ENCODE results near the gene SRGAP2B.
"Not testable (repeated sequence)": the region's sequence is repeated elsewhere in the genome, so short reads cannot be mapped to it uniquely, and the experiment has no call there.

The SRGAP2B gene

GRCh38 chr1:145095284-145096057 is at the start of gene SRGAP2B, which contains the start of gene FAM72D:
Gene SRGAP2B (minus strand): TSS chr1:145095328. CDS start chr1:145092901, 2,427 bp downstream.
Gene FAM72D (plus strand): TSS chr1:145095974. CDS start chr1:145096848, 874 bp downstream.
- not testable (repeated sequence) for DNase-seq

DNA sequence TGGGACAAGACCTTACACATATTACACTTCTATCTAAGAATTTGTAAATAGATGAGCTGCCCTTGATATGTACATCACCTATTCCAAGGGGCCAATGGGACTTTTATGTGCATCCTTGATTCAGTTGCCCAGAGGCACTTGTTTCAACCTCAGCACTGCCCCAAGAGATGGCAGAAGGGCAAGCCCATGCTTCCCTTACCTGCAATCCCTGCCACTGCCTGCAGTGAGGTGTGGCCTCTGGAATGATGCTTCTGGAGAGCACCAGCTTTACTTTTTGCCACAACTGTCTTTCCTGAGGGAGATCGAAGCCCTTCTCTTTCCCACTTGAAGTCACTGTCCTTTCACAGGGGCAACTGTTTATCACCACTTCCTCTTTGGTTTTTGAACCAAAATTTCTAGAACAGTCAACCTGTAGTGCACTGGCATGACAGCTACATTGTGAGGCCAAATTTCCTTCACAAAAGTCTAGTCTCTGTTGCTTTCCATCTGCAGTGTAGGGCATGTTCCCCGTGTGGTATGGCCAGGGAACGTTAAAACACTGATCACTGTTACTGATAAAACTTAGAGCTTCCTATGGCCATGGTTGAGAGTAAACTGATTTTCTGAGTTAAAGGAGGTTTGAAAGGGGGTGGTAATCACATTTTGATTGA is 49.3 kb upstream of the SRGAP2B start:
- DNase-seq: not testable (repeated sequence)

DNA sequence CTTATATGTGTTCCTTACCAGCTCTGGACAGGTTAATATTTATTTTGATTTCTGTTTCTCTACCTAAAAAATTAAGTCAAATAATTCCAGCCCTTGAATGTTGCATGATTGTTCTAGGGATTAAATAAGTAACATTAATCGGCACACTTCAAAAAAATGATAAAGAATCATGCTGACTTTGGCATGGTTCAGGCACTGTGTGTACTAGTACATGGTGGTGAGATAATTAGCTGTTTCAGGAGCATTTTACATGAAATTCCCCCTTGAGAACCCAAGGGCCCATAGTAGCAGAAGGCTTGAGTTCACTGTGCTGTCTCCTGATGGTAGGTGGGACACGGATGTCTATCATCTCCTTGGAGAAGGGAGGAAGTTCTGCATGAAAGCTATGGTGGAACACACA is 45.4 kb upstream of the SRGAP2B start:
- not testable (repeated sequence) for DNase-seq

- DNase-seq: not testable (repeated sequence)
These were observed 39.3 kb upstream of the SRGAP2B start for GRCh38 chr1:145134476-145134875.

DNA sequence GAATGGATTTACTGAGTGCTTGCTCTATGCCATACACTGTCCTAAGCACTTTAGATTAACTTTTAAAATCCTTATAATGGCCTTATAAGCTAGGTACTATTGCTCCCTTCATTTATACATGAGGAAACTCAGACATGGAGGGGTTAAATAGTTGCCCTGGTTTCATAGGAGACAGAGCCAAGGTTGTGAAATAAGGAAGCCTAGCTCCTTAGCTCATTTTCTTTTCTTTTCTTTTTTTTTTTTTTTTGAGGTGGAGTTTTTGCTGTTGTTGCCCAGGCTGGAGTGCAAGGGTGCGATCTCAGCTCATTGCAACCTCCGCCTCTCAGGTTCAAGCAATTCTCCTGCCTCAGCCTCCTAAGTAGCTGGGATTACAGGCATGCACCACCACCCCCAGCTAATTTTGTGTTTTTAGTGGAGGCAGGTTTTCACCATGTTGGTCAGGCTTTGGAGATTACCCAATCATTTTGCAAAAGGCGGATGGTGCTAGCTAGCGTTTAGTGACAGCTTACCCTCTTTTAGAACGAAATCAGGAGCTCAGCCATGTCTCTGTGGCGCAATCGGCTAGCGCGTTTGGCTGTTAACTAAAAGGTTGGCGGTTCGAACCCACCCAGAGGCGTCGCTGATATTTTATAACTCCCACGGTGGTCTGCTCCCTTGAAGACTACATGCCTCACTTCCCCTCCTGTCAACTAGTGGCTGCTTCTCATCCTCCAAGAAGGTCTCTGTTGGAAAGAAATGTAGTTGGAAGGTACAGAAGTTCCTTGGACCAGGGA is 33.8 kb upstream of the SRGAP2B start:
- DNase-seq: not testable (repeated sequence)

DNA sequence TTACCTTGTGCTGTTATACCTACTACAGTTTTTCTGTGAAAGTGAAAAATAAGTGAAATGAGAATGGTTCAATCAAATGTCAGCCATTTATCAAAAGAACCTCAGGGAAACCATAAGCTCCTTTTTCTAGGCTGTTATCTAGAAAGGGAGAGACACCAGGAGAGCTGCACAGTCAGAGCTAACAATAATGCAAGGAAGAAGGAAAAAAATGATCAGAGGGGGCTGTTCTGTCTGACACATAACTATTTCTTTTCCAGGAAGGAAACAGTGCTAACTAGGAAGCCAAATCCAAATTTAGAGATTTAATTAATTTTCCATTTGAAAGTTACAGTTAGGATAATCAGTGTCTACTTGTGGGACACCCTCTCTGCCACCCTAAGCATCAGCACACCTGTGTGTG is 32.0 kb upstream of the SRGAP2B start:
- not testable (repeated sequence) for DNase-seq

DNA sequence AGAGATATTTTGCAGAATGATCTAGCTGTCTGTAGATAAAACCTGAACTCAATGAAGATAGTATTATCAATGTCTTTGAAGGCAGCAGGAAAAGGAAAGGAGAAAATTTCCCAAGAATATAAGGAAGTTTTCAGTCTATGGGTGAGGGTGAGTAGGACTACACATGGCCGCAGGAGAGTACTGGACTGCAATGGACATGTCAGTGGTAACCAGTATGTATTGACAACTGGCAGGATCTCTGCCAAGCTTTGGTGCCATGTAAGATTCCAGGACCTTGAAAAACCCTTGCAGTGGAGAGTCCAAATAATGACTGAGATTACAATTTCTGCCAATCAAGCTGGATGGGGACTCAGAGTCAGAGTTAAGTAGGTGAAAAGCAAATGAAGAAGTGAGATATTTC is 30.0 kb upstream of the SRGAP2B start:
- DNase-seq: not testable (repeated sequence)

GRCh38 chr1:145123992-145124641 is 29.0 kb upstream of the SRGAP2B start:
- not testable (repeated sequence) for DNase-seq

DNA sequence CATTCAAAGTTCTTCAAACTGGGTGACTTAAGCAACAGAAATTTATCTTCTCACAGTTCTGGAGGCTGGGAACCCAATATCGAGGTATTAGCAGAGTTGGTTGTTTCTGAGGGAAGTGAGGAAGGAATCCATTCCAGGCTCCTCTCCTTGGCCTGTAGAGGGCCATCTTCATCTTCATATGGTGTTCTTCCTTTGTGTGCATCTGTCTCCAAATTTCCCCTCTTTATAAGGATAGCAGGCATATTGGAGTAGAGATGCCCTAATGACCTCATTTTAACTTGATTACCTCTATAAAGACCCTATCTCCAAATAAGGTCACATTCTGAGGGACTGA is 27.9 kb upstream of the SRGAP2B start:
- DNase-seq: not testable (repeated sequence)

- not testable (repeated sequence) for DNase-seq
These were observed 27.4 kb upstream of the SRGAP2B start for GRCh38 chr1:145122344-145123061.

GRCh38 chr1:145119842-145120241 is 24.7 kb upstream of the SRGAP2B start:
- not testable (repeated sequence) for DNase-seq

GRCh38 chr1:145115587-145116493 is 20.7 kb upstream of the SRGAP2B start:
- DNase-seq: not testable (repeated sequence)

- DNase-seq: not testable (repeated sequence)
These were observed 19.5 kb upstream of the SRGAP2B start for GRCh38 chr1:145114560-145115057.

DNA sequence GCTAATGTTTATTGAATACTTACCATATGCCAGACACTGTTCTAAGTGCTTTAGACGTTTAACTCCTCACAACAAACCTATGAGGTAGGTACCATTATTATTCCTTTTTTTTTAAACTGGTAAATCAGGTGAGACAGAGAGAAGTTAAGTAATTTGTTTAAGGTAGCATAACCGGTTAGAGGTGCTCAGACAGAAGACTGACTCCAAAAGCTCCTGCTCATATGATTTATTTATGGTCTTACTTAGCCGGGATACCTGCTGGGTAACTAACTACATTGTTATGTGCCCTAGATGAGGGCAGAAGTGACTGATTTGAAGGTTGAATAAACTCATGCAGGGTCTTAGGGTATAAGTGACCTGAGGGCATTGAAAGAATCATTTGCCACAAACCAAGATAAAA is 17.6 kb upstream of the SRGAP2B start:
- not testable (repeated sequence) for DNase-seq

DNA sequence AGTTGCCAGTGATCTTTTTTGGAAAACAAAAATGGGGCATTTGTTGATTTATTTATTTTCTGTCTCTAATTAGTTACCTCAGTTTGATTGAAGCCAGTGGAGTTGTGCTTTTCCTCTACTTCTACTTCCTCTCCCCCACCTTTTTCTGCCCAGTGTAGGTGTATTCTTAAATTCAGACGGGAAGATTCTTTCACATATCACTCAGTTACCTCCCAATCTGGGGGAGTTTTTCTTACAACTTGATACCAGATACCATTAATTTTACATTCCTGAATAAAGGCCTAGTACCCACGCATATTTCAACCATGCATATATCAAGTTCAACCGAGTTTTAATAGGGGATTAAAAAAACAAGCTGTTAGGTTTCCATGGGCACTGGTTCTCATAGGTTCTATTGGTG is 16.5 kb upstream of the SRGAP2B start:
- DNase-seq: not testable (repeated sequence)

DNA sequence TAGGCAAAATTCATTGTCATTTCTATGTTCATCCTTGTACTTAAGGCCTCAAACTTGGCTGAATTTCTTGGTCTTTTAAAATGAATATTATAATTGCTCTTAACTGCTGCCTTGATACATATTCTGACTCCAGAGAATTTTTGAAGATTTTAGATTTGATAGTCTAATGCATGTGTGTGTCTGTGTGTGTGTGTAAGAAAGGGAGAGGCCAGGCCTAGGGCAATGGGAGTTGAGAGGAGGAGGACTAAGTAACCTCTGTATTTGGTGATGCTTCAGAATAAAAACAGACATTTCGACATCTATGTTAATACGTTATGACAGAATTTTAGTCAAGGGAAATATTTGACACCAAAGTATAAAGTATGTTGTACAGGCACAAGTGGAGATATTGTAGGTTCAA is 8.2 kb upstream of the SRGAP2B start:
- DNase-seq: not testable (repeated sequence)

- DNase-seq: not testable (repeated sequence)
These were observed 6.6 kb upstream of the SRGAP2B start for GRCh38 chr1:145101725-145102124.

DNA sequence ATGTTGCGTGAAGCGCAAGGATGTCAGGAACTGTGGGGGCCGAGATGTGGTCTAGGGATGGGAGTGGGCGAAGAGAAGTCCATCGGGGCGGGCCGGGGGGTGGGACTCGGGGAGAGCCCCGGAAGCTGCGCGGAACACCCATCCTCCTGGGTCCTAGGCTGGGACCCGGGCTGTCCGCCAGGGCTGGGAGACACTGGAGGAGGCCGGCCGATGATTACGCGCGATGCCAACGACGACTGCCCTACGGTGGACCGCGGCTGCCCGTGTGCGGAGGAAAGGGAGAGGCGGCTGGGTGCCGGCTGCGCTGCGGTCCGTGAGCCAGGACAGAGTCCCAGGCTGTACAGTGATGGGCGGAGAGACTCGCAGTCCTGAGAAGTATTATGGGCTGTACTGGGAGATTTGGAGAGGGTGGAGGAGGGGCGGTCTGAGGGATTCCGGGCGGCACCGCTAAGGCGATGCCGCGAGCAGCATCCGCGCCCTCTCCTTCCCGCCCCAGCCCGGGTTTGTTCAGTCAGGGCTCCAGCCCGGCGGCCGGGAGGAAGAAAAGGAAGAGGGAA is 395 bp downstream of the SRGAP2B start:
- not testable (repeated sequence) for DNase-seq

- DNase-seq: not testable (repeated sequence)
These were observed 1.5 kb downstream of the SRGAP2B start for GRCh38 chr1:145093517-145094149.
